ENCODE data around the gene CLIP2.
"Not testable (repeated sequence)": the region's sequence is repeated elsewhere in the genome, so short reads cannot be mapped to it uniquely, and the experiment has no call there.

The CLIP2 gene

DNA sequence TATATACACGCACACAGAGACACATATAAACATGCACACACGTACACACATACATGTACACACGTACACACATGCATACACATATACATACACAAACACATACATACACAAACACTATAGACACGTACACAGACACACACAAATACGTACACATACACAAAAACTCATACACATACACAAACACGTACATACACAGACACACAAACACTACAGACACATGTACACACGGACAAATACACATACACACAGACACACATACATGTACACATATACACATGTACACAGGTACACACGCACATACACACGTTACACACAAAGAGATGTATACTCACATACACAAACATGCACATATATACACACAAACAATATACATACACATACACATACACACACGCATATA lies 129.3 kb downstream of the CLIP2 start:
- H3K27me3 ChIP-seq (ENCODE audit: control insufficient read depth in 5 of 5, insufficient read depth in 4 of 5, low read length in 5 of 5) = no peaks in the 10 kb centered on the region
- no peak overlapping the region for H3K4me3 ChIP-seq (ENCODE audit: low read depth in 1 of 5, low read length in 5 of 5)
- no peaks in the 10 kb centered on the region for H3K9me3 ChIP-seq (ENCODE audit: control insufficient read depth in 5 of 5, low read length in 5 of 5)
- no peak overlapping the region for H3K9ac ChIP-seq (ENCODE audit: low read length in 5 of 5)
- peaks cover 2 to 8% (median 5%) of the 10 kb centered on the region in 5 donors for H3K4me1 ChIP-seq (ENCODE audit: control insufficient read depth in 5 of 5, insufficient read depth in 5 of 5, low read length in 5 of 5)
- no peaks in the 10 kb centered on the region for H3K36me3 ChIP-seq (ENCODE audit: control insufficient read depth in 5 of 5, insufficient read depth in 5 of 5, low read length in 5 of 5)
- no peak overlapping the region for H3K27ac ChIP-seq (ENCODE audit: low read depth, low read length)

DNA sequence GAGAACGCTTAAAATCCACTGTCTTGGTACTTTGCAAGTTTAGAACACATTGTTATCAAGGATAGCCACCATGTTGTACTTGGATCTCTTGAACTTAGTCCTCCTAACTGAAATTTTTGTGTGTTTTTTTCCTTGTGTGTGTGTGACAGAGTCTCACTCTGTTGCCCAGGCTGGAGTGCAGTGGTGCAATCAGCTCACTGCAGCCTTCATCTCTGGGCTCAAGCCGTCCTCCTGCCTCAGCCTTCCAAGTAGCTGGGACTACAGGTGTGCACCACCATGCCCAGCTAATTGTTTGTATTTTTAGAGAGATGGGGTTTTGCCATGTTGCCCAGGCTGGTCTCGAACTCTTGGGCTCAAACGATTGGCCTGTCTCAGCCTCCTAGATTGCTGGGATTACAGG lies 130.0 kb downstream of the CLIP2 start:
- not testable (repeated sequence) for H3K9ac ChIP-seq (ENCODE audit: low read length in 5 of 5); H3K4me3 ChIP-seq (ENCODE audit: low read depth in 1 of 5, low read length in 5 of 5); H3K36me3 ChIP-seq (ENCODE audit: control insufficient read depth in 5 of 5, insufficient read depth in 5 of 5, low read length in 5 of 5); H3K27me3 ChIP-seq (ENCODE audit: control insufficient read depth in 5 of 5, insufficient read depth in 4 of 5, low read length in 5 of 5); H3K27ac ChIP-seq (ENCODE audit: low read depth, low read length); H3K4me1 ChIP-seq (ENCODE audit: control insufficient read depth in 5 of 5, insufficient read depth in 5 of 5, low read length in 5 of 5); H3K9me3 ChIP-seq (ENCODE audit: control insufficient read depth in 5 of 5, low read length in 5 of 5)

DNA sequence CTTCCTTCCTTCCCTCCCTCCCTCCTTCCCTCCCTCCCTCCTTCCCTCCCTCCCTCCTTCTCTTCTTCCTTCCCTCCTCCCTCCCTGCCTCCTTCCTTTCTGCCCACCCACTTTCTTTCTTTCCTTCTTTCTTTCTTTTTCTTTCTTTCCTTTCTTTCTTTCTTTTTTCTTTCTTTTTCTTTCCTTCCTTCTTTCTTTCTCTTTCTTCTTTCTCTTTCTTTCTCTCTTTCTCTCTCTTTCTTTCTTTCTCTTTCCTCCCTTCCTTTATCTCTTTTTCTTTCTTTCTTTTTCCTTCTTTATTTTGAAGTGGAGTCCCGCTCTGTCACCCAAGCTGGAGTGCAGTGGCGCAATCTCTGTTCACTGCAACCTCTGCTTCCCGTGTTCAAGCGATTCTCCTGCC lies 130.8 kb downstream of the CLIP2 start:
- Histone ChIP-seq H3K9me3 (ENCODE audit: control insufficient read depth in 5 of 5, low read length in 5 of 5) (no peaks in the 10 kb centered on the region), H3K36me3 (ENCODE audit: control insufficient read depth in 5 of 5, insufficient read depth in 5 of 5, low read length in 5 of 5) (no peaks in the 10 kb centered on the region), H3K27ac (ENCODE audit: low read depth, low read length) (no peak overlapping the region), H3K4me1 (ENCODE audit: control insufficient read depth in 5 of 5, insufficient read depth in 5 of 5, low read length in 5 of 5) (peaks cover 2 to 8% (median 5%) of the 10 kb centered on the region in 5 donors), H3K4me3 (ENCODE audit: low read depth in 1 of 5, low read length in 5 of 5) (no peak overlapping the region), H3K27me3 (ENCODE audit: control insufficient read depth in 5 of 5, insufficient read depth in 4 of 5, low read length in 5 of 5) (no peaks in the 10 kb centered on the region), H3K9ac (ENCODE audit: low read length in 5 of 5) (no peak overlapping the region)

DNA sequence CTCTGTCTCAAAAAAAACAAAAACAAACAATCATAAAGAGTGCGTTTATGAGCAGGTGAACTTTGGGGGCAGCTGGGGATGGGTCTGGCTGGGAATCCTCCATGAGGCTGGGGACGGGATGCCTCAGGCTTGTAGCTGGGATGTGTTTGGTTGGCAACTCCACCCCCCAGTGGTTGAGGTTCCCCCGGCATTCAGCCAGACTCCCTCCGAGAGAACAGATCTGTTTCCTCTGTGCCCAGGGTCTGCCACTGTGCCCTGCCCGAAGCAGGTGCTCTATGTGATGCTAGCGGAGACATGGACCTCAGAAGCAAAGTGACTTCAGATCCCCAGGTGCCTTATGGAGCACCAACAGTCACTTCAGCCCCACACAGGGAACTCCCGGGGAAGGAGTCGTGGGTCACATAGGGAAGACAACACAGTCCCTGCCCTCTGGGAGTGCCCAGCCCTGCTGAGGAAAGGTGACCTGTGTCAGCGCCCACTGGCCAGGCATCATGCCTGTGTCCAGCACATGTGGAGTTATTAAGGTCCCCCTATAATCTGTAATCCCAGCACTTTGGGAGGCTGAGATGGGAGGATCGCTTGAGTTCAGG lies 135.2 kb downstream of the CLIP2 start:
- H3K4me1 ChIP-seq (ENCODE audit: control insufficient read depth in 5 of 5, insufficient read depth in 5 of 5, low read length in 5 of 5) = peaks cover 0 to 3% (median 0%) of the 10 kb centered on the region in 5 donors
- no peak overlapping the region for H3K27ac ChIP-seq (ENCODE audit: low read depth, low read length)
- H3K36me3 ChIP-seq (ENCODE audit: control insufficient read depth in 5 of 5, insufficient read depth in 5 of 5, low read length in 5 of 5) = no peaks in the 10 kb centered on the region
- no peaks in the 10 kb centered on the region for H3K9me3 ChIP-seq (ENCODE audit: control insufficient read depth in 5 of 5, low read length in 5 of 5)
- no peak overlapping the region for H3K4me3 ChIP-seq (ENCODE audit: low read depth in 1 of 5, low read length in 5 of 5)
- H3K27me3 ChIP-seq (ENCODE audit: control insufficient read depth in 5 of 5, insufficient read depth in 4 of 5, low read length in 5 of 5) = no peaks in the 10 kb centered on the region
- H3K9ac ChIP-seq (ENCODE audit: low read length in 5 of 5) = no peak overlapping the region

DNA sequence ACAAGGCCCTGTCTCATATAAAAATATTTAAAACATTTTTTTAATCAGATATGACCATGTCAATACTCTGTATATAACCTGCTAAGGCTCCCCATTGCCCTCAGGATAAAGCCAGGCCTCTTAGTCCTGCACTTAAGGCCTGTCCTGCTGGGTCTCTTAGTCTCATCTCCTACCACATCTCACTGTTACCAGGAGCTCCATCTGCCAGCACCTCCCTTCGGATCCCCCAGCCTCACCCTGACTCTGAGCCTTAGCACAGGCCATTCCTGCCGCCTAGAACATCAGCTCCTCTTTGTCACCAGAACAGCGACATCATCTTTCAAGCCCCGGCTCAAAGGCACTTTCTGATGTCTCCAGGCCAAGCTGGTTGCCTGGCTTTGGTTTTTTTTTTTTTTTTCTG lies 138.8 kb downstream of the CLIP2 start:
- Histone ChIP-seq H3K27me3 (ENCODE audit: control insufficient read depth in 5 of 5, insufficient read depth in 4 of 5, low read length in 5 of 5) (no peaks in the 10 kb centered on the region), H3K4me3 (ENCODE audit: low read depth in 1 of 5, low read length in 5 of 5) (no peak overlapping the region), H3K4me1 (ENCODE audit: control insufficient read depth in 5 of 5, insufficient read depth in 5 of 5, low read length in 5 of 5) (peaks cover 0 to 8% (median 0%) of the 10 kb centered on the region in 5 donors), H3K27ac (ENCODE audit: low read depth, low read length) (no peak overlapping the region), H3K9me3 (ENCODE audit: control insufficient read depth in 5 of 5, low read length in 5 of 5) (no peaks in the 10 kb centered on the region), H3K9ac (ENCODE audit: low read length in 5 of 5) (no peak overlapping the region), H3K36me3 (ENCODE audit: control insufficient read depth in 5 of 5, insufficient read depth in 5 of 5, low read length in 5 of 5) (no peaks in the 10 kb centered on the region)

DNA sequence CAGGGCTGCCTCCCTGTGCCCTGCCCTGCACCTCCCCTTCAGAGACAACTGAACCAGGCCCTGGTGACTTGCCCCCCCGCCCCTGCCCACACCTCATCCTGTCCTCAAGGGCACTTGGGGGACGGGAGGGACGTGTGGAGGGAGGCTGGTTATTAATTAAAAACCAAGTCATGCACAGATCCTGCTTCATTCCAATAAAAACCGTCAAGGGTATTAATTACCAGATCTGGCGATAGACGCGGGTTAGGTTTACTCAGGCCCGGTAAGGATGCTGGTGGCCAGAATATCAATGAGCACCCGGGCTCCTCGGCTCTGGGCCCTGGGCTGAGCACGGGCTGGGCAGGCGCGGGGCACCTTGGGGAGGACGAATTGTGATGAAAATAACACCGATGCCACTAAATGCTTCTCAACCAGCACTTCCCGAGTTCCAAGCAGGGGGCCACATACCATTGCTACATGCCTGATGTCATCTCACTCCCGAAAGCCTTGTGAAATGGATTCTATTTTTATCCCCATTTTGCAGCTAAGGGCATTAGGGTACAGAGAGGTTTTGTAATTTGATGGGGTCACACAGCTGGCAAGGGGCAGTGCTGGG lies 140.0 kb downstream of the CLIP2 start:
- H3K4me1 ChIP-seq (ENCODE audit: control insufficient read depth in 5 of 5, insufficient read depth in 5 of 5, low read length in 5 of 5) = peaks cover 0 to 8% (median 0%) of the 10 kb centered on the region in 5 donors
- no peaks in the 10 kb centered on the region for H3K36me3 ChIP-seq (ENCODE audit: control insufficient read depth in 5 of 5, insufficient read depth in 5 of 5, low read length in 5 of 5)
- H3K4me3 ChIP-seq (ENCODE audit: low read depth in 1 of 5, low read length in 5 of 5) = no peak overlapping the region
- no peaks in the 10 kb centered on the region for H3K9me3 ChIP-seq (ENCODE audit: control insufficient read depth in 5 of 5, low read length in 5 of 5)
- H3K27ac ChIP-seq (ENCODE audit: low read depth, low read length) = no peak overlapping the region
- H3K9ac ChIP-seq (ENCODE audit: low read length in 5 of 5) = no peak overlapping the region
- no peaks in the 10 kb centered on the region for H3K27me3 ChIP-seq (ENCODE audit: control insufficient read depth in 5 of 5, insufficient read depth in 4 of 5, low read length in 5 of 5)

DNA sequence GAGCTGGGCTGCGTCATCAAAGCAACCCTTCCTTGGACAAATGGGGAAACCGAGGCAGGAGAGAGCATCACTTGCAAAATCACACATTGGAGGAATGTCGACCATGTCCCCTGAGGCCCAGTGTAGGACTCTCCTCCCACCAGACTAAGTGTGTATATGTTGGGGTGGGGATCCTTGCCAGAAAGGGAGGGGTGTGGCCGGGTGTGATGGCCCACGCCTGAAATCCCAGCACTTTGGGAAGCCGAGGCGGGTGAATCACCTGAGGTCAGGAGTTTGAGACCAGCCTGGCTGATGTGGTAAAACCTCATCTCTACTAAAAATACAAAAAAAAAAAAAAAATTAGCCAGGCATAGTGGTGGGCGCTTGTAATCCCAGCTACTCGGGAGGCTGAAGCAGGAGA lies 141.2 kb downstream of the CLIP2 start:
- not testable (repeated sequence) for H3K4me3 ChIP-seq (ENCODE audit: low read depth in 1 of 5, low read length in 5 of 5); H3K27ac ChIP-seq (ENCODE audit: low read depth, low read length); H3K4me1 ChIP-seq (ENCODE audit: control insufficient read depth in 5 of 5, insufficient read depth in 5 of 5, low read length in 5 of 5); H3K36me3 ChIP-seq (ENCODE audit: control insufficient read depth in 5 of 5, insufficient read depth in 5 of 5, low read length in 5 of 5); H3K27me3 ChIP-seq (ENCODE audit: control insufficient read depth in 5 of 5, insufficient read depth in 4 of 5, low read length in 5 of 5); H3K9me3 ChIP-seq (ENCODE audit: control insufficient read depth in 5 of 5, low read length in 5 of 5); H3K9ac ChIP-seq (ENCODE audit: low read length in 5 of 5)

DNA sequence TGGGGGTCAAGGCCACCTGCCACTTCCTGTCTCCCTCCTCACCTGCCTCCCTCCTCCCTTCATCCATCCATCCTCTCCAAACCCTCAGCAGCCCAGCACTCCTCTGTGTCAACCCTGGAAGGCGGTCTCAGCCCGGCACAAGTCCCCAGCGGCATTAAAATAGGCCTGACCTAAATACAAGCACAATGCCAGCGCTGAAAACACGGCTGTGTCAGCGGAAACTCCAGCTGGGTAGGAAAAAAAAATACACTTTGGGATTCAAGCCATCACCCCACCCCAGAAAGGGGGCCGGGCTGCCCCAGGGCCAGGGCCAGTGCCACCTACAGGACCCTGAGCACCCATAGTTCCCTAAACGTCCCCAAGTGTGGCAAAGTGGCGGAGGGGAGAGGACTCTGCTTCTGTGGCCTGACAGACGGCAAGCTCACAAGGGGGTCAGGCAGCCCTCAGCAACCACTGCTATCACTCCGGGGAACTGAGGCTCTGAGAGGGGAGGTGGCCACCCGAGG lies 141.8 kb downstream of the CLIP2 start:
- no peak overlapping the region for H3K4me3 ChIP-seq (ENCODE audit: low read depth in 1 of 5, low read length in 5 of 5)
- H3K4me1 ChIP-seq (ENCODE audit: control insufficient read depth in 5 of 5, insufficient read depth in 5 of 5, low read length in 5 of 5) = peaks cover 0 to 8% (median 0%) of the 10 kb centered on the region in 5 donors
- no peaks in the 10 kb centered on the region for H3K9me3 ChIP-seq (ENCODE audit: control insufficient read depth in 5 of 5, low read length in 5 of 5)
- H3K27ac ChIP-seq (ENCODE audit: low read depth, low read length) = no peak overlapping the region
- no peaks in the 10 kb centered on the region for H3K36me3 ChIP-seq (ENCODE audit: control insufficient read depth in 5 of 5, insufficient read depth in 5 of 5, low read length in 5 of 5)
- no peak overlapping the region for H3K9ac ChIP-seq (ENCODE audit: low read length in 5 of 5)
- no peaks in the 10 kb centered on the region for H3K27me3 ChIP-seq (ENCODE audit: control insufficient read depth in 5 of 5, insufficient read depth in 4 of 5, low read length in 5 of 5)

DNA sequence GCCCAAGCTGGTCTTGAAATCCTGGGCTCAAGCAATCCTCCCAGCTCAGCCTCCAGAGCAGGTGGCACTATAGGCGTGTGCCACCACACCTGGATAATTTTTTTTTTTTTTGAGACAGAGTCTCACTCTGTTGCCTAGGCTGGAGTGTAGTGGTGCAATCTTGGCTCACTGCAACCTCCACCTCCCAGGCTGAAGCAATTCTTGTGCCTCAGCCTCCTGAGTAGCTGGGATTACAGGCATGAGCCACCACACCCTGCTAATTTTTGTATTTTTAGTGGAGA lies 148.0 kb downstream of the CLIP2 start:
- H3K9me3 ChIP-seq (ENCODE audit: control insufficient read depth in 5 of 5, low read length in 5 of 5); H3K4me3 ChIP-seq (ENCODE audit: low read depth in 1 of 5, low read length in 5 of 5); H3K9ac ChIP-seq (ENCODE audit: low read length in 5 of 5); H3K4me1 ChIP-seq (ENCODE audit: control insufficient read depth in 5 of 5, insufficient read depth in 5 of 5, low read length in 5 of 5); H3K36me3 ChIP-seq (ENCODE audit: control insufficient read depth in 5 of 5, insufficient read depth in 5 of 5, low read length in 5 of 5); H3K27me3 ChIP-seq (ENCODE audit: control insufficient read depth in 5 of 5, insufficient read depth in 4 of 5, low read length in 5 of 5); H3K27ac ChIP-seq (ENCODE audit: low read depth, low read length): not testable (repeated sequence)

DNA sequence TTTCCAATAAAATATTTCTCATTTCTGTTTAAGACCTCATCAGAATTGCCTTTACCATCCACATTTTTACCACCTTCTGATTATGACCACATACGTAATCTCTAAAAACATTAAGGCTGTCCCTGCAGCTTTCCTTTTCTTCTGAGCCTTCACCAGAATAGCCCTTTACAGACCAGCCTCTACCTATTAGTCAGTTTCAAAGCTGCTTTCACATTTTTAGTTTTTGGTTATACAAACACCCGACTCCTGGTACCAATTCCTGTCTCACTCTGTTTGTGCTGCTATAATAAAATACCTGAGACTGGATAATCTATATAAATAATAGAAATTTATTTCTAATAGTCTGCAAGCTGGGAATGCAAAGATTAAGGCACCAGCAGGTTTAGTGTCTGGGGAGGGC lies 149.1 kb downstream of the CLIP2 start:
- Histone ChIP-seq H3K27me3 (ENCODE audit: control insufficient read depth in 5 of 5, insufficient read depth in 4 of 5, low read length in 5 of 5) (no peaks in the 10 kb centered on the region), H3K4me3 (ENCODE audit: low read depth in 1 of 5, low read length in 5 of 5) (no peak overlapping the region), H3K36me3 (ENCODE audit: control insufficient read depth in 5 of 5, insufficient read depth in 5 of 5, low read length in 5 of 5) (no peaks in the 10 kb centered on the region), H3K9me3 (ENCODE audit: control insufficient read depth in 5 of 5, low read length in 5 of 5) (peaks cover 0 to 8% (median 4%) of the 10 kb centered on the region in 5 donors), H3K4me1 (ENCODE audit: control insufficient read depth in 5 of 5, insufficient read depth in 5 of 5, low read length in 5 of 5) (no peaks in the 10 kb centered on the region), H3K27ac (ENCODE audit: low read depth, low read length) (no peak overlapping the region), H3K9ac (ENCODE audit: low read length in 5 of 5) (no peak overlapping the region)
